Heart left ventricle (tissue), 13 donors: ENCODE results near the gene ENPP6.
"Not testable (repeated sequence)": the region's sequence is repeated elsewhere in the genome, so short reads cannot be mapped to it uniquely, and the experiment has no call there.

ENCODE experiments used
- CTCF ChIP-seq, 12 donors: fragments of 200-600 bp; sonication (generic) in 4 of 12; IDR thresholded peaks; one replicate each; pipeline versions ENCODE4 v1.5.0 to v1.8.0; 2018 to 2022; ENCODE audit warnings: antibody characterized with exemption in 12 of 12, mild to moderate bottlenecking in 5 of 12
- POLR2A ChIP-seq, 2 donors: fragments of 450-650 bp; IDR thresholded peaks; one replicate each; pipeline ENCODE4 v1.6.1; 2017; ENCODE audit warnings: antibody characterized with exemption in 2 of 2, mild to moderate bottlenecking in 2 of 2, moderate library complexity in 2 of 2
- donor health status: ischemic (EF 13 %, LVEDD 7.1; RV severe dilation, severe dysfunction).
- donor health status: DM: no; HTN: yes; CAD: no.
- donor health status: DM: no; HTN: no; CAD: no.
- donor health status: ischemic (EF 25% LVEDD 6.9; RV normal size, moderate dysfunction).
- donor health status: ischemic (EF 25% LVEDD 5.7; RV mildly dilated, moderate dysfunction).
- donor health status: ischemic (EF 35%, LVEDD 5.7; RV mildly dilated, moderate dysfunction).
- donor health status: nonischemic (EF 11% LVEDD 7.7; RV severe dilation, severe dysfunction).
- donor health status: DM: yes; HTN: yes; CAD: no.
- donor health status: PGD.
- donor health status: ischemic (EF 29% LVEDD 5.4; RV normal size, mild dysfunction).
- donor health status: nonischemic (EF 23%, LVEDD 6.1; RV moderate dilation, normal function).

- TF ChIP-seq CTCF, POLR2A (IDR thresholded peaks at IDR 0.05): not testable (repeated sequence)
Measured at GRCh38 chr4:184051262-184051661, 166.4 kb downstream of the ENPP6 start.
